Kidney (tissue), 14 donors: ENCODE results near the gene ITPR2. TPM values are rescaled to one million over a fixed set of nuclear protein-coding genes. Genes with fewer than 3 reads are reported as not detected.

Source experiments
- DNase-seq, 5 donors: peaks; one replicate each; pipeline ENCODE4 v3.0.0-alpha.2; 2013 to 2020
- FAIRE-seq: peaks from 2 replicates; lab custom pipeline; 2012; peaks lifted over from hg19 to GRCh38; lab: Jason Lieb, UNC
- H3K27ac ChIP-seq, 2 donors: one replicate each; pipeline ENCODE4 v1.7.0; 2013; ENCODE audit warnings: low read depth in 2 of 2, low read length in 2 of 2, inconsistent platforms in 1 of 2
- H3K27me3 ChIP-seq: one replicate; pipeline ENCODE4 v1.7.1; 2013; ENCODE audit warnings: low read length, inconsistent platforms; ENCODE audit not compliant: control insufficient read depth, insufficient read depth
- H3K36me3 ChIP-seq, 3 donors: one replicate each; pipeline versions ENCODE4 v1.7.0 to v1.7.1; 2013; ENCODE audit warnings: low read length in 3 of 3, control low read depth in 1 of 3, inconsistent platforms in 1 of 3; ENCODE audit not compliant: insufficient read depth in 3 of 3, control insufficient read depth in 2 of 3
- H3K4me1 ChIP-seq, 3 donors: one replicate each; pipeline versions ENCODE4 v1.7.0 to v1.7.1; 2013; ENCODE audit warnings: low read length in 3 of 3, inconsistent platforms in 1 of 3, low read depth in 1 of 3; ENCODE audit not compliant: control insufficient read depth in 2 of 3, insufficient read depth in 2 of 3
- H3K4me3 ChIP-seq, 3 donors: one replicate each; pipeline versions ENCODE4 v1.7.0 to v1.8.1; 2013; ENCODE audit warnings: low read length in 3 of 3, control low read depth in 1 of 3, inconsistent platforms in 1 of 3
- H3K9ac ChIP-seq, 3 donors: one replicate each; pipeline versions ENCODE4 v1.7.0 to v1.7.1; 2013; ENCODE audit warnings: low read length in 3 of 3, control low read depth in 1 of 3, inconsistent platforms in 1 of 3
- H3K9me3 ChIP-seq, 3 donors: one replicate each; pipeline versions ENCODE4 v1.7.0 to v1.7.1; 2013; ENCODE audit warnings: low read length in 3 of 3, control low read depth in 1 of 3, inconsistent platforms in 1 of 3; ENCODE audit not compliant: control insufficient read depth in 2 of 3, insufficient read depth in 1 of 3
- intact Hi-C: fragments of 100-400 bp; cut with DNase I; formaldehyde crosslinking; loops from one replicate; pipeline ENCODE4 v1.11.1; 2022
- polyA plus RNA-seq: library from polyadenylated mRNA; stranded (reverse); fragments of 350-450 nt; fragmentation: Illumina TruSeq; extraction: RNeasy Lipid Tissue Mini Kit (QIAGEN cat#74804); gene quantifications from one replicate; pipeline ENCODE4 v1.2.3, GENCODE V29; 2014; ENCODE audit warnings: low read depth, low replicate concordance; ENCODE audit not compliant: insufficient read depth
- total RNA-seq: library from RNA; stranded (reverse); fragmentation: NEBNext Ultra II Directional; extraction: Animal tissue kit (Norgen Biotek cat#: 25700); gene quantifications from one replicate; pipeline ENCODE4 v1.2.1, GENCODE V29; 2021
- TF ChIP-seq, protein P1 (sequence below): IDR thresholded peaks from 3 replicates; pipeline ENCODE4 v1.5.1; 2012; ENCODE audit warnings: mild to moderate bottlenecking, moderate library complexity, borderline replicate concordance; ENCODE audit not compliant: insufficient read depth; ENCODE audit errors: extremely low read depth
- donor health status: control.
- donor health status: control.
- donor health status: control.
- donor health status: control.
- donor health status: control.
- donor health status: DM: yes; HTN: yes; CAD: no.
- donor health status: Normal renal cell carcinoma (clear cell type).

Gene ITPR2
- total and polyA plus RNA-seq, 2 donors from 2014 or later, result 5.7 to 56.9 TPM

DNA sequence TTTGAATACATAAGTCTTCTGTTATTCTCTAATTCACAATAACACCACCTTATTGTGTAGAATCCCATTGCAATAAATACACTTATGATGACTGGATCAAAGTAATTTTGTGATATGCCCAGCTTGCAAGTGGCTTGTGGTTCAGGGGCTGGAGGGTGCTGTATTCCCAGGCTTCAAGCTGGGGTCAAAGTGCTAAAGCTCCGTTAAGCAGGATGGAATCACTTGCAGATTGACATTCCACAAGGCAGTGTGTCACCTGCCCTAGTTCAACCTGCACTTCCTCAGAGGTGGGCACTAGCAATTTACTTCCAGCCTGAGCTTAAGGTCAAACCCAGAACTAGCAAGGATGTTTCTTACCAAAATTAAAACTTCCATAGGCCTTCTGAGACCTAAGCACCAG, 471.0 kb downstream of the ITPR2 start:
- H3K9me3 ChIP-seq, result no peaks in the 10 kb centered on the region
- H3K36me3 ChIP-seq, result no peaks in the 10 kb centered on the region
- DNase-seq, result no peak
- TF ChIP-seq, protein P1, sequence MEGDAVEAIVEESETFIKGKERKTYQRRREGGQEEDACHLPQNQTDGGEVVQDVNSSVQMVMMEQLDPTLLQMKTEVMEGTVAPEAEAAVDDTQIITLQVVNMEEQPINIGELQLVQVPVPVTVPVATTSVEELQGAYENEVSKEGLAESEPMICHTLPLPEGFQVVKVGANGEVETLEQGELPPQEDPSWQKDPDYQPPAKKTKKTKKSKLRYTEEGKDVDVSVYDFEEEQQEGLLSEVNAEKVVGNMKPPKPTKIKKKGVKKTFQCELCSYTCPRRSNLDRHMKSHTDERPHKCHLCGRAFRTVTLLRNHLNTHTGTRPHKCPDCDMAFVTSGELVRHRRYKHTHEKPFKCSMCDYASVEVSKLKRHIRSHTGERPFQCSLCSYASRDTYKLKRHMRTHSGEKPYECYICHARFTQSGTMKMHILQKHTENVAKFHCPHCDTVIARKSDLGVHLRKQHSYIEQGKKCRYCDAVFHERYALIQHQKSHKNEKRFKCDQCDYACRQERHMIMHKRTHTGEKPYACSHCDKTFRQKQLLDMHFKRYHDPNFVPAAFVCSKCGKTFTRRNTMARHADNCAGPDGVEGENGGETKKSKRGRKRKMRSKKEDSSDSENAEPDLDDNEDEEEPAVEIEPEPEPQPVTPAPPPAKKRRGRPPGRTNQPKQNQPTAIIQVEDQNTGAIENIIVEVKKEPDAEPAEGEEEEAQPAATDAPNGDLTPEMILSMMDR, result no peak
- no peak overlapping the region for H3K9ac ChIP-seq
- H3K4me1 ChIP-seq, result no peaks in the 10 kb centered on the region
- no peak overlapping the region for H3K4me3 ChIP-seq
- H3K27ac ChIP-seq, result no peak overlapping the region
- FAIRE-seq, result no peak
- no peaks in the 10 kb centered on the region for H3K27me3 ChIP-seq
- intact Hi-C loops, result no loop called here

DNA sequence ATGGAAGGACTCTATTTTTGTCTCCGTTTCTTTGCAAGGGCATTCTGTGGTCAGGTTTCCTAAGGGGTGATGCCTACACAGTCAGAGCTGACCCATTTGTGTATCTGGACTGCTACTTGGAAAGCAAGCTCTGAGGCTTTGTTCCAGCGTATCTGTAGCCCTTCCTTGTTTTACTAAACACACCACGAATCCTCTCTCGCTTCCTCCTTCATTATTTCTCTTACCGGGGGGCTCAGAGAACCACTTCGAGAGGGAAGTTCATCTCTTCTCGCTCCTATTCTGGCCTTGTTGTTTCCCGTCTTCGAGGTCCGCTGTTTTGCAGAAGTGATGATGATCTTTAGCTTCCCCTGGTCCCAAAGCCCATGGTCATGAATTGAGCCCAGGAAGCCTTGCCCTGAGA, 472.9 kb downstream of the ITPR2 start:
- Histone ChIP-seq H3K27ac (no peak overlapping the region), H3K9ac (no peak overlapping the region), H3K36me3 (no peaks in the 10 kb centered on the region), H3K4me1 (no peaks in the 10 kb centered on the region), H3K27me3 (no peaks in the 10 kb centered on the region), H3K4me3 (no peak overlapping the region), H3K9me3 (no peaks in the 10 kb centered on the region)
- TF ChIP-seq, protein P1, result no peak
- no peak for FAIRE-seq
- no peak for DNase-seq
- intact Hi-C loops, result no loop called here

- Histone ChIP-seq H3K27ac (no peak overlapping the region), H3K4me1 (no peaks in the 10 kb centered on the region), H3K9ac (no peak overlapping the region), H3K9me3 (no peaks in the 10 kb centered on the region), H3K36me3 (no peaks in the 10 kb centered on the region), H3K4me3 (no peak overlapping the region), H3K27me3 (no peaks in the 10 kb centered on the region)
- TF ChIP-seq, protein P1, result no peak
- no peak for FAIRE-seq
- intact Hi-C loops, result no loop called here
- no peak for DNase-seq
Measured at GRCh38 chr12:26359576-26359975, 473.4 kb downstream of the ITPR2 start.

- Histone ChIP-seq H3K9me3 (no peaks in the 10 kb centered on the region), H3K27ac (no peak overlapping the region), H3K4me3 (no peak overlapping the region), H3K36me3 (no peaks in the 10 kb centered on the region), H3K9ac (no peak overlapping the region), H3K27me3 (no peaks in the 10 kb centered on the region), H3K4me1 (no peaks in the 10 kb centered on the region)
- no peak for DNase-seq
- no peak for FAIRE-seq
- TF ChIP-seq, protein P1, result no peak
- intact Hi-C loops, result no loop called here
Measured at GRCh38 chr12:26358651-26359050, 474.3 kb downstream of the ITPR2 start.
